ENCODE results near the gene PTPN23.

Gene PTPN23

GRCh38 chr3:47405820-47406761 lies 25.3 kb downstream of the PTPN23 start:
- DNase-seq (ENCODE audit: low spot score) = no peak

DNA sequence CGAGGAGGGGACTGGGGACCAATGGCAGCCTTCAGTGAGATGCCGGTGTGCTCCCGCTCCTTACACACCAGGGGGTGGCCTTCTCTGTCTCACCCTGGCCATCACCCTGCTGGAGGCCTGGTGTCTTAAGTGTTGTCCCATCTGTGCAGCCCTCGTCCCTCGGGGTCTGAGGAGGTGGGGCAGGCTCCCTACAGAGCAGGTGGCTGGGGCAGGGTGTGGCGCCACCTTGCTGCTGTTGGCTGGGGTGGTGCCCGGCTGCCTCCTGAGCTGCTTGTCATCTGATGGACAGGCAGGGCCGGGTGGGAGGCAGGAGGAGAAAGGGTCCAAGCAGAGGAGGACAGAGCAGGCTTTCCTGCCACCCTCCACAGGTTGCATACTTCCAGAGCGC lies 25.9 kb downstream of the PTPN23 start:
- no peak for DNase-seq (ENCODE audit: low spot score)

- no peak for DNase-seq (ENCODE audit: low spot score)
Observed at GRCh38 chr3:47407237-47407636, 26.4 kb downstream of the PTPN23 start.

GRCh38 chr3:47407896-47408838 lies 27.3 kb downstream of the PTPN23 start:
- DNase-seq (ENCODE audit: low spot score) = no peak

DNA sequence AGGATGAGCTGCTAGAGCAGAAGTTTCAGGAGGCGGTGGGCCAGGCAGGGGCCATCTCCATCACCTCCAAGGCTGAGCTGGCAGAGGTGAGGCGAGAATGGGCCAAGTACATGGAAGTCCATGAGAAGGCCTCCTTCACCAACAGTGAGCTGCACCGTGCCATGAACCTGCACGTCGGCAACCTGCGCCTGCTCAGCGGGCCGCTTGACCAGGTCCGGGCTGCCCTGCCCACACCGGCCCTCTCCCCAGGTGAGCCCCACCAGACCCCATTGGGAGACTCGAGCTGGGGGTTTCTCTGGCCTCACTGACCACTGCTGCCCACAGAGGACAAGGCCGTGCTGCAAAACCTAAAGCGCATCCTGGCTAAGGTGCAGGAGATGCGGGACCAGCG lies 28.0 kb downstream of the PTPN23 start:
- DNase-seq (ENCODE audit: low spot score) = no peak

GRCh38 chr3:47409284-47409683 lies 28.5 kb downstream of the PTPN23 start:
- DNase-seq (ENCODE audit: low spot score) = no peak

GRCh38 chr3:47409688-47410416 lies 29.0 kb downstream of the PTPN23 start:
- no peak for DNase-seq (ENCODE audit: low spot score)

DNA sequence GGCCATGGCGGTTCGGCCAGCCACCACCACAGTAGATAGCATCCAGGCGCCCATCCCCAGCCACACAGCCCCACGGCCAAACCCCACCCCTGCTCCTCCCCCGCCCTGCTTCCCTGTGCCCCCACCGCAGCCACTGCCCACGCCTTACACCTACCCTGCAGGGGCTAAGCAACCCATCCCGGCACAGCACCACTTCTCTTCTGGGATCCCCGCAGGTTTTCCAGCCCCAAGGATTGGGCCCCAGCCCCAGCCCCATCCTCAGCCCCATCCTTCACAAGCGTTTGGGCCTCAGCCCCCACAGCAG lies 29.5 kb downstream of the PTPN23 start:
- DNase-seq (ENCODE audit: low spot score) = no peak

GRCh38 chr3:47410801-47411646 lies 30.2 kb downstream of the PTPN23 start:
- no peak for DNase-seq (ENCODE audit: low spot score)

DNA sequence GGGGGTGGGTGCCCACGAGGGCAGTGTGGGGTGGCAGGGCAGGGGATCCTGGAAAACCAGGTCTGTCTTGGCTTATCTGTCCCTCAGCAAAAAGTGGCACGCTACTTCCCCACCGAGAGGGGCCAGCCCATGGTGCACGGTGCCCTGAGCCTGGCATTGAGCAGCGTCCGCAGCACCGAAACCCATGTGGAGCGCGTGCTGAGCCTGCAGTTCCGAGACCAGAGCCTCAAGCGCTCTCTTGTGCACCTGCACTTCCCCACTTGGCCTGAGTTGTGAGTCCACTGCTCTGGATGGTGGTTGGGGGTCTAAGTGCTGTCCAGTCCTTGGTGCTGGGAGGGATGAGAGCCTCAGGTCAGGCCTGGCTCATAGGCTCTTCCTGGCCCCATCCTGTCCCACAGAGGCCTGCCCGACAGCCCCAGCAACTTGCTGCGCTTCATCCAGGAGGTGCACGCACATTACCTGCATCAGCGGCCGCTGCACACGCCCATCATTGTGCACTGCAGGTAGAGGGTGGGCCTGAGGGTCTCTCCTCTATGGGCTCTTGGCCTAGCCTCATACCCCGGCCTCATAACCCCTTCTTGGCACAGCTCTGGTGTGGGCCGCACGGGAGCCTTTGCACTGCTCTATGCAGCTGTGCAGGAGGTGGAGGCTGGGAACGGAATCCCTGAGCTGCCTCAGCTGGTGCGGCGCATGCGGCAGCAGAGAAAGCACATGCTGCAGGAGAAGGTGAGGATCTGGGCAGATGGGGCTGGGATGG lies 31.1 kb downstream of the PTPN23 start:
- no peak for DNase-seq (ENCODE audit: low spot score)

GRCh38 chr3:47412453-47412756 lies 31.6 kb downstream of the PTPN23 start:
- DNase-seq (ENCODE audit: low spot score) = no peak

- no peak for DNase-seq (ENCODE audit: low spot score)
Observed at GRCh38 chr3:47412842-47413520, 32.2 kb downstream of the PTPN23 start.

- no peak for DNase-seq (ENCODE audit: low spot score)
Observed at GRCh38 chr3:47413751-47414150, 32.9 kb downstream of the PTPN23 start.

DNA sequence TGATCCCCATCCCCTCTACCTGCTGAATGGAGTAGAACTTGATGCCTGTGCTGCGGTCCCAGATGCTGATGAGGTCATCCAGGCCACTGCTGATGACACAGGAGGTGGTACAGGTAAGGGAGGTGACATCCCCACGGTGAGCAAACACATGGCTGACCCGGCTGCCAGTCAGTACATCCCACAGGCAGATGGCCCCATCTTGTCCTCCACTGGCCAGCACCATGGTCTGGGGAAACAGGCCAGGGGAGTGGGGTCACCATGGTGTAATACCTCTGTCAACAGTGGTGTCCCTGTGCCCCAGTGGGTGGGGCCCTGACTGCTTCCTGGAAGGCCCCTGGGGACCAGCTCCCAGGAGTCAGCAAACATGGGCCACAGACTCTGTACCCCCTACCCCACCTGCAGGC lies 33.3 kb downstream of the PTPN23 start:
- no peak for DNase-seq (ENCODE audit: low spot score)

DNA sequence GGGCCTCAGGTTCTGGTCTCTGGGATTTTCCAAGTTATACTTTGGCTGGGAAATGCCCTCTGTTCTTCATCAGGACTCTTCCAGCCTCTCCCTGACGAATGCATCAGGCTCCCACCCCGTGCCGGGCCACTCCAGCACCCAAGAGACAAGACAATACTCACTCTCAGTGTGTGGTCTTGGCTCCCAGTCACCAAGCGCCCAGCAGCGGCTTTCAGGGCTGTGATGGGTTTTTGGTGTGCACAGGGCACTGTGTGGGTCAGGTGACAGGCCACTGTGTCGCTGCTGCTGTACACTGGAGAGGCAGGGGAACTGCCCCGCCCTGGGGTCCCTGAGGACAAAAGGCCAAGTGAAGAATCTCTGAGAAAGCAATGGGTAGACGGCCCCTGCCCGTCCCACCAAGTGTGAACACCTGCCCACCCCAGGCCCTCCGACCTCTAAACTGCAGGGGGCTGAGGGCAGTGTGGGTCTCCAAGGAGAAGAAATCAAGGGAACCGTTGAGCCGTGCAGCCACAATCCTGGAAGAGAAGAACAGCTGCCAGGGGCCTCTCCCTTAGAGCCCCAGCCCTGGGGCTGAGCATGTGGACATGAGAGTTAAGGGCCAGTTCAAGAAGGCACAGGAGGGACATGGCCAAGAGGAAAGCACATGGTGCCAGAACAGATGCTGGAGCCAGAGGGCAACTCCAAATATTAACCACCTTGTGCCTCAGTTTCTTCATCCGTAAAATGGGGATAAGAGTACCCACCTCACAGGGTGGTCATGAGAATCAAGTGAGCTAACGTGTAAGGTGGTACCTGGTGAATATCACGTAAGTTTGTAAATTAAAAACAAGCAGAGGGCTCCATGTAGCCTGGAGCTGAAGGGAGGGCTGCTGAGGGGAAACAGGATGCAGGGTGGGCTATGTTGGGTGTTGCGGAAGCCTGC lies 34.1 kb downstream of the PTPN23 start:
- DNase-seq (ENCODE audit: low spot score) = no peak

GRCh38 chr3:47416041-47416440 lies 35.2 kb downstream of the PTPN23 start:
- no peak for DNase-seq (ENCODE audit: low spot score)

- peak; percentile 25 for DNase-seq (ENCODE audit: low spot score)
Observed at GRCh38 chr3:47418167-47419082, 37.6 kb downstream of the PTPN23 start.
